HT1080 (cell line): ENCODE measurements around the gene TNIK. TPM values are rescaled to one million over a fixed set of nuclear protein-coding genes. Genes with fewer than 3 reads are reported as not detected.
A peak's percentile ranks its signal among the peaks of the same experiment; 100 is the strongest.

ENCODE experiments used
- DNase-seq: peaks from one replicate; pipeline ENCODE4 v3.0.0-alpha.2; 2015; ENCODE audit warnings: low read depth
- total RNA-seq: library from RNA; depleted of rRNA; stranded (reverse); fragments of >200 nt; shearing (Covaris generic); gene quantifications from 2 replicates; pipeline ENCODE4 v1.2.3, GENCODE V29; 2014

TNIK gene
- total RNA-seq, 1 experiment from 2014 or later: 16.1 TPM

DNA sequence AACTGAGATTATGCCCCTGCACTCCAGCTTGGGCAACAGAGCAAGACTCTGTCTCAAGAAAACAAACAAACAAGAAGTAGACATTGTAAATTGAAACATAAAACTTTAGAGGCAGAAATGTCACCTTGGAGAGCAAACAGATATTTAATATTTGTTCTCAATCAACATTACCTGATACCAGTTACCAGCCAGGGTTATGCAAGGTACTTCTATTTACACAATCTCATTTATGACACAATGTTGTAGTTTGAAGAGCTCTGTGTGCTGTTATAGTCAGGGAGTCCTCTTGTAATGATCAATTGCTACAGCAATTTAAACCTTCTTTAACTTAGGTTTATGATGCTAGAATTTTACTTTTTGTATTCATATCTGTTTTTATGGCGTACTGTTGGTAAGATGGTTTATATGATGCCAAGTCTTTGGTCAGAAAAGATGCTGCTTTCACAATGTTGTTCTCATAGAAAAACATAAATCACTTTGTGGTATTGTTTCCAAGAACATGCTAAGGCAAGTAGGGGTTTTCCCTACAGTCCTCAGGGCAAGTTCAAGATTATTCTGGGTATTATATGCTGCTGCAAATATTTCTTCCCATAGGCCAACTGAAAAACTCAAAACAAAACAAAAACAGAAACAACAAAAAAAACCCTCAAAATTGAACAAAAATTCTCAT, 173.5 kb downstream of the TNIK start:
- DNase-seq: no peak

DNA sequence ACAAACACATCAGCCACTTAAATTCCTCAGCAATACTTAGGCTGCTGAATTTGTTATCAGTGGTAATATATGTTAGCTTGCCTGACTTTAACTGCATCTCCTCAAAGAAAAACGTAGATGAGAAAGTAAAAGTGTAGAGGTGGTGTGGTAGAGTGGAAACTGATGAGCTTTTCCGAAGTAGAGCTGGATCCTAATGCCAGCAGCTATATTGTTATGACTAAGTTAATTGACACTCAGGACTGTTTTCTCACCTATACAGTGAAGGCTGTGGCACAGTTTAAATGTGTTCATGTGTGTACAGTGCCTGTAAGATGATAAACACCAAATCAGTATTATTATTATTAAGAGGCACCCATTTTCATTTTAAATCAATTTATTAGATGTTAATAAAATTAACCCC, 174.9 kb downstream of the TNIK start:
- peak; percentile 41 for DNase-seq

DNA sequence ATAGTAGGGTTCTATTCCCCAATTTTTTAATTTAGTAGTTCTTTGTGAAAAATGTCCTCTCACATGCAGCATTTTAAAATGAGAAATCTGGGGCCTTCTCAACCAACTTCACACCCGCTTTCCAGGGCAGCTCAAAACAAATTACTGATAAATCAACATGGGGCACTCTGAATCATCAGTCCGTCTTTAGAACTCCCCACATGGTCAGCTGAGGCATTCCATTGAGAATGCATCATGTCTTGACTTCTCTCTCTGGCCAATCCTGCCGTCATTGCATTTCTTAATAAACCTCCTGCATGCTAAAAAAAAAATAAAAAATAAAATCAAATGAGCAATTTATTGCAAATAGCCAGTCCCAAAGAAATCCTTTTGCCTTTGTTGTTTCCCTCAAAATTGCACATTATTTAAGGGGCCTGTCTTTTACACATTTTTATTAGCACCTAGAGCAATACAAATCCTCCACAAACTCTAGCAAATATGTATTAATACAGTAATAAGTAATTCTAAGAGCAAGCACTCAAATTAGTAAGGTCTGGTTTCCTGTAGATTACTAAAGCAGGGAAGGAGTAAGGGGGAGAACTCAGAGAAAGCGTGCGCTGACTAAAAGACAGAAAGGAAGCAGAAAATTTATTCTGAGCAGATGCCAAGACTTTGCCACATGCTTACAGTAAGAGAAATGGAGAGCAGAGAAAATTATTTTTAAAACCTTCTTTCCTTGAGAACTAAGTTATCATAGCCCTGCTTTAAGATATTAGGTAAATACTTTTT, 175.7 kb downstream of the TNIK start:
- peak; percentile 94 for DNase-seq

DNA sequence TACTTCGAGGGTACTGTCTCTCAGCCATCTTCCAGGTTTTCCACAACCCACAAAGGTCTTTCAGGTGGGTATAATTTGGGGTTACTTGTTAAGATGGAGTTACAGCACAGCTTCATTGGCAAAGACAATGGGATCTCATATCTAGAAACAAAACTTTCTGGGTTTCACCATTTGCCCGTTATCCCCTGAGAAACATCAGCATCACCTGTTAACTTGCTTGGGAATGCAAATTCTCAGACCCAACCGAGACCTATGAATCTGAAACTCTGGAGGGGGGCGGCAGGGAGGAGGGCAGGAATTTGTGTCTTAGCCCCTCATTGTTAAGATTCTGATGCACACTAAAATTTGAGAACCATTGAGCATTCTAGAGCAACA, 176.4 kb downstream of the TNIK start:
- DNase-seq: no peak

DNA sequence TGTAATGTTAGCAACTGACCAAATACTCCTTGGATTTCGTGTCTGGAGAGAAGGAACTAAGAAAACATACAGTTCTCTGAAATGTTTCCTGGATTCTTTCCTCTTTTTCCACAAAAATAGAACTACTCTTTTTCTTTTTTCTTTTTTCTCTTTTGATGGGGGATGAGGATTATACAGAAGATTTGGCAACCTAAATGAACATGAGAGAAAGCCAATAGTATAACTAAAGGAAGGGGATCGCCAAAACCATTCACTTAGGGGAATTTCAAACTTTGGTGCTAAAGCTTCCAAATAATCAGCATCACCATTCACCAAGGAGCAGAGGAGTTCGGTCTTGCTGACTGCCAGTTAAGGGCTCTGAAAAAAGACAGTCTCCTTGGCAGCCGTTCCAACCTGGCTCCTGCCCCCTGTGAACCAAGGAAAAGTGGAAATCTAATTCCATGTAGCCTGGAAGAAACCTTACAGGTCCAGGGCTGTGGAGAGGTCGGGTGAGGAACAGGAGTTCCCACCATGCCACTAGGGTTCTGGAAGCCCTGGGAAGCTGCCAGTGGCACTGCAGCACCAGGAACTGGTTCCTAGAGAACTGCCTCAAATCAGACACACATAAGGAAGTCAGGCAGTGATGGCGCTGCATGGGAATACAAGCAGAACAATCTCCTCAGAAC, 176.9 kb downstream of the TNIK start:
- no peak for DNase-seq

DNA sequence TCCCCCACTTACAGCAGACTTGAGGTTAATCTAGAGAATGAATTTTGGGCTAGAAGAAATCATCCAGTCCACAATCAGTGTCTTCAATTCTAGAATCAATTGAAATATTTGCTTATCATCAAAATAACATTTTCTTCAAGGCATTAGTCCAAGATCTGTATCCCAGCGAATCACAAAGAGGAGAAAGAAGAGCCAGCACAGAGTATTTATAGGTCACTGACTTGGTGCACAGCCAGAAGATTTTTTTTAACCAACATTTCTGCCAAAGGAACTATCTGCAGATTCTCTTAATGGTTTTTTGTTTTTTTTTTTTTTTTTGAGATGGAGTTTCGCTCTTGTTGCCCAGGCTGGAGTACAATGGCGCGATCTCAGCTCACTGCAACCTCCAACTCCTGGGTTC, 178.2 kb downstream of the TNIK start:
- DNase-seq: no peak

DNA sequence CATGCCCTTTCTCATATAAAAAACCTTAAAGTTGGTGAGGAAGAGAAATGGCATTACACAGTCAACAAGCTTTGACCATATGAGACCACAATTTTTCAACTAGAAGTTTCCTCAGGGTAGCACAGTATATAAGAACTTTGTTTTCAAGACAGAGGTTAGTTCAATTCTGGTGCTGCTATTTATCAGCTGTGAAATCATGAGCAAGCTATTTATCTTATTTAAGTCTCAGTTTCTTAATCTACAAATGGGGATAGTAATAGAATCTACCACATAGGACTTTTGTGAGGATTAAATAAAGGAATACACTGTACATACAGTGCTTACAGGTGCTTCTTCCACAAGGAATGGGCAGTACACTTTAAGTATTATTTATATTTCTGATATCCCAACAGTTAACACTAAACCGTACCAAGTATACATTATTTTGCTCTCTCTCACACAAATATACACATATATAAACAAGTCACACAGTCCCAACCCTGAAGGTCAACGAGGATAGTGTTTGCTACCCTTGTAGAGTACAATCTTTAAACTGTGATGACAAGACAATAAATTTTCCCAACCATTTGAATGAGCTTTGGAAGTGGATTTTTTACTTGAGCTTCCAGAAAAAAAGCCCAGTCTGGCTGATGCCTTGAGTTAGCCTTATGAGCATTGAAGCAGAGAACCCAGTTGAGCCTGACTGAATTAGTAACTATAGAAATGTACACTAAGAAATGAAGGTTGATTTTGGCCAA, 178.8 kb downstream of the TNIK start:
- DNase-seq: no peak

DNA sequence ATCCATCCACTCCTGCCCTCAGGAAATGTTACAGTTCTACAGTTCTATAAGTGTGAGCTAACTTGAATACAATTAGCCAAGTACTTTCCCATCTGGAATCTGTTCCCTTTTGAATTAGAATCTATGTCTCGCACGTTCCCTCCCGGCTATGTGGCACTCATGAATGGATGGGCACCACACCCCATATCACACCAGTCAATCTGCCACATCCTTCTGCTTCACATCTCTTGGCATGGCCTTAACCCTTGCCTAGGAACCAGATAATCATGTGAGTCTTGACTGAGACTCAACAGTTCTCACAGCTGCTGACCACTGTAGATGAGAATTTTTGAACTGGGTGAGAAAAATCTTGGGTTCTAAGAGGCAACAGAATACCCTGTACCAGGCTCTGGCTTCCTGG, 180.2 kb downstream of the TNIK start:
- DNase-seq: no peak

DNA sequence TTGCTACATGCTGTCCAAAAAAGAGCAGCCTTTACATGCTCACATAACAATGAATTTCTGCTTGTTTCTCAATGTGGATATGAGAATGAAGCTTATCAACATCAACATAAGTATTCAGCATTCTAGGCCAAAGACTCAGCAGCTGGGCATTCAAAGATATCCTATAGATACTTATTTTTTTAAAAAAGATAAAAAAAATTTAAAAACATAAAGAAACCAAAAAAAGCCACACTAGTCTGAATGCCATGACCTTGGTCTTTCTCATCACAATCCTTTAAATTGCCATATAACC, 182.0 kb downstream of the TNIK start:
- no peak for DNase-seq

DNA sequence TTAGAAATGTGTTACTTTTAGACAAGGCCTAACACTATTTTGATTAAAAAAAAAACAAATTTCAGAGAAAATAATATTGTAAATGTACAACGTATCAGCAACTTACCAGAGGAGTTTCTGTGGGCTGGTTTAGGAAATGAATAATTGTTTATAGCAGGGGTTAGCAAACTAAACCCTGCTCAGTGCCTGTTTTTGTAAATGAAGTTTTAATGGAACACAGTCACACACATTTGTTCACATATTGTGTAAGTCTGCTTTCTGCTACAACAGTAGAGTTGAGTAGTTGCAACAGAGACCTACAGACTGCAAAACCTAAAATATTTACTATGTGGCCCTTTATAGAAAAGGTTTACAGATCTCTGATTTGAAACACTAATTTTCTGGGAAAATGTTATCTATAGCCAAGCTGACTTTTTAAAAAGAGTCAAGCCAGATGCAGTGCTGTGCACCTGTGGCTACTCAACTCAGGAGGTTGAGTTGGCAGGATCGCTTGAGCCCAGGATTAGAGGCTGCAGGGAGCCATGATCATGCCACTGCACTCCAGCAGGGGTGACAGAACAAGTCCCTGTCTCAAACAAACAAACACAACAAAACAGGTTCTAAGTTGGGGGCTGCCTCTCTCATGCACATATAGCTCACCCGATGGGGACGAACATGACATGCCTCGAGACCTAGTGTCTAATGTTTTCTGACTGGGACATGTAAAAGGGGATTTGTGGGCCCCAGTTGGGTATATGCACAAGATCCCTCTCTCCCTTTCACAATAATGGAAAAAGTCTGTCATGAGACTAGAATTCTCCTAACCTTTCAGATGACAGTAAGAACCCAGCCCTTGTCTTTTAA, 182.5 kb downstream of the TNIK start:
- DNase-seq: no peak

DNA sequence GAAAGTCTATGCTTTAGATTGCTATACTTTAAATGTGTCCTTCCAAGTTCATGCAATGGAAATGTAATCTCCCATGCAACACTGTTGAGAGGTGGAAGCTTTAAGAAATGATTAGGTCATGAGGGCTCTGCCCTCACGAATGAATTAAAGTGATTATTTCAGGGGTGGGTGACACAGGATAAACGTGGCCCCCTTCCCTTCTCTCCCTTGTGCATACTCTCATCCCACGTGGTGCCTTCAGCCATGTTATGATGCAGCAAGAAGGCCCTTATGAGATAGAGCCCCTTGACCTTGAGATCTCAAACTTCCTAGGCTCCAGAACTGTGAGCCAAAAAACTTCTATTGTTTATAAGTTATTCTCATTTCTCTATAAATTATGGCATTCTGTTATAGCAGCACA, 183.3 kb downstream of the TNIK start:
- DNase-seq: no peak

DNA sequence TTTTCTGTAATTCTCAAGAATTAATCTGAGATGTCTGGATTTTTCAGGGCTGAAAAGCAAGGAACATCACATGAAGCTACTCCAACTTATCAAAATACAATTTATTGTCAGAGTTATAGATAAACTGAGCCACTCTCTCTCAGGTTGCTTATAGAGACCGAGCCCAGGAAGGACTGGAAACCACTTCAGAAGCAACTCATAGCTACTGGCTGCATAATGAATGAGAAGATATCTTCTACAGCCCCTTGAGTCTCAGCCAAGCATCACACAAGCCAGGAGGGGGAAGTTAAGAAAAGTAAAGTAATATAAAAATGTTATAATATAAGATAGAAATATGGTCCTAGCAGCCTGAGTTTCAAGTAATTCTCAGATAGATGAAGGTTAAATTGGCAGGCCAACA, 186.0 kb downstream of the TNIK start:
- no peak for DNase-seq

DNA sequence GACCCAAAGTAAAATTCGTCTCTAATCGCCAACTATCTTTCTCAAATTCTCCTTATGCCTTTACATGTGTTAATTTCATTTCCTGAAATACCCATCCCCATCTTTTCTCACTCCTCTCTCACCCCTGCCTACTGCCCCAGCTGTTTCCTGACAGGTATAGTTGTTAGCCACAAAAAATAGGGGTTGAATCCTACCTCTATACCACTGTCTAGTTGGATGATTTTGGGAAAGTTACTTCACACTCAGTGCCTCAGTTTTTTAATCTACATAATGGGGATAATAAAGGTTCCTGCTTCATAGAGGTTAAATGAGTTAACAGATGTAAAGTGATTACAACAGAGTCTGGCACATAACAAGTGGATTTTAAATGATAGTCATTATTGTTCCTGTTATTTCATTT, 189.7 kb downstream of the TNIK start:
- no peak for DNase-seq

DNA sequence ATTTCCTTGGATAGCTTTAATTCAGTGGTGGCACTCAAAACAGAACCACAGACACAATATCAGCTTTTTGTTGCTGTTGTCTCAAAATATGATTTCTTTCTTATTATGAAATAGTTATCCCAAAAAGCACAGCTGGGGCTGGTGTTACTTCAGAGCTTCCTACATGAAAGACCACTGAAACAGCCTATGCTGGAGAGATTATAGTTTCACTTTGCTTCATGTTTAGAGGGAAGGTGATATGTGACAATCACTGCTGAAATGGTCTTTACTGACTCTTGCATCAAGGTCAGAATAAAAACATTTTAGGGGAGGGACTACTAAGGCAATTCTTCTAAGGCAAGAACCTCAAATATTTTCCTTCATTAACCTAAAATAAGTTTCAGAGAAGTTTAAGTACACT, 190.7 kb downstream of the TNIK start:
- peak; percentile 20 for DNase-seq

DNA sequence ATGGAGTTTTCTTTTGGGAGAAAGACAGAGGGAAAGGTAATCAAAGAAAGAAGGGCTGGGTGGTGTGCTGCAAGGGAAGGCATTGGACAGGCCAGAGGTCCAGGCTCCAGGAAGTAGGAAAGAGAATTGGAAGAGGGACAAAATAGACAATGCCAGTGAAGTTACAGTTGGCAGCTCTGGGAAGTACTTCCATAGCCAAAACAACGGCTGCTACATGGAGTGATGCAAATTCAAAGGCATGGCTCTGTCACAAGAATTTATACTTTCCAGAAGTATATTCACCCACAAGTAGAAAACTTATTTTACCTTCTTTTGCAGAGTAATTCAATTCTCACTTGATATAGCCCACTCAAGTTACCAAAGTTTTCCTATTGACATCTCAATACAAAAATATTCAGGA, 191.5 kb downstream of the TNIK start:
- no peak for DNase-seq

DNA sequence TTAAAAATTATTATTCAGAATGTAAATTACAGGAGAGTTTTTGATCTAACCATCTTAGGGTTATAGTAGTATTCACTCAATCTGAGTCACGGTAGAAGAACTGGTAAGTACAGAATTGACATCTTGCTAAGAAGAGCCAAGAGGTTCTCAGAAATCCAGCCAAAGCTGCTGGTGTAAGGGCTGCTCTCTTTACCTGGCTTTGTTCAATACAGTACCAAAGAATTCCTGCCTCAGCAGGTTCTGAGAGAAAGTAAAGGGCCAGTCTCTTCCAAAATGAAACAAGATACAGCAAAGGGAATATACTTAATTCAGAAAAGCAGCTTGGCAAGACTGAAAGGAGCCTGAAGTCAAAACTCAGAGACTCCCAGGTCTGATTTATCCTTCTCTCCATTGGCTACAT, 193.1 kb downstream of the TNIK start:
- no peak for DNase-seq

DNA sequence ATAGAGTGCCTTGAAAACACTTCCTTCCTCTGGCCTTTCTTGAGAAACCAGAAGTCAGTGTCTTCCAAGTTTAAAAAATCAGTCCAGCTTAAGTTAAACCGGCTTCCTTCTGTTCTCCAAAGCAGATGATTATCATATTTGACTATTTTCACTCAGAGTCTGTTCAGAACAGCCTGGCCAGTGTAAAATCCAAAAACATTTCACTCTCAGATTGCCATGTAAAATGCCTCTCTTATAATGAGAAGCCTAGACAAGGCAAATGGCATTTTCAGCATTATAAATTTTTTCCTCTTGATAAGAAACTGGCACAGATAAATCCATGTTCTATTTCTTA, 193.5 kb downstream of the TNIK start:
- DNase-seq: no peak

DNA sequence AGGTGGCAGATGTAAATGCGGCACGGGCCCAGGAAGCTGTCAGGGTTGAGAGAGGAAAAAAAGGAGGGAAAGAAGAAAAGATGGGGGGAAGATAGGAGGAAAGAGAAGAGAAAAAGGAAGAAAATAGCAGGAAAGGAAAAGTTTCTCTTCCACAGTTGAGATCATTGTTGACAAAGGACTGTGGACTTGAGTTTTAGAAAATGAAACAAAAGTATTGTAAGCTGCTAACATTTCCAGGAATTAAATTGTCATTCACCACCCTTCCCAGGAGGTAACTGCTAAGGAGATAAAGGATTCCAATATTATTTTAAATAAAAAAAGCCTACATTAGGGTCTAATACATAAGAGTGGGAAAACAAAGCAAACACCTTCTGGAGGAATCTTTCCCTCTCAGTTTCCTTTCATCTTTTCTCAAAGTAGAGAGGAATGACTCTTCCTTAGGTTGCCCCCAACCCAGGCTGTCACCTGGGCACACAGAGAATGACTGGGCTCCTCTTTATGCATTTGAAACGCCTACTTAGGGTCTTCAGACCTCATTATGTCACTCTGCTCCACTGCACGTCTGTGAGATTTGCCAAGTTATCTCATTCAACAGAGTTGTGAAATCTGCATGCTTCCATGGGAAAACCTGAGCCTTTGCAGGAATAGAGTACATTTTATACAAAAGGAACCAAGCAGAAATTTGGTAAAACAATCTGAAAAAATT, 194.0 kb downstream of the TNIK start:
- DNase-seq: no peak

DNA sequence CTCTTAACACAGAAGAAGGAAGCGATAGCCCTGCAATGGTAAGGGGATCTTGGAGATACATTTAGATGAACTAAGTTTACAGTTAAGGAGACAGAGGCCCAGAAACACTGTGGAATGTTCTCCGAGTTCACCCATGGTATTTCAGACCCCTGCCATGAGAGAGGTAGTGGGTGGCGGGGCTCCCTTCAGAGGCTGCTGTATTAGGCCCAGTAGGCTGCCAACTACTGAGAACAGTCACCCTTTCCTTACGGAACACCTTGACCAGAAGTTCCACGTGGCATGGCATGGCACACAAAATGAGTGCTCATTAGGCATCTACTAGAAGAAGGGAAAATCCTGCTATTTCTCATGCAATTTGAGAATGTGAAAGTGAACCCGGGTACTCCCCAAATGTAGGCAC, 195.4 kb downstream of the TNIK start:
- no peak for DNase-seq

DNA sequence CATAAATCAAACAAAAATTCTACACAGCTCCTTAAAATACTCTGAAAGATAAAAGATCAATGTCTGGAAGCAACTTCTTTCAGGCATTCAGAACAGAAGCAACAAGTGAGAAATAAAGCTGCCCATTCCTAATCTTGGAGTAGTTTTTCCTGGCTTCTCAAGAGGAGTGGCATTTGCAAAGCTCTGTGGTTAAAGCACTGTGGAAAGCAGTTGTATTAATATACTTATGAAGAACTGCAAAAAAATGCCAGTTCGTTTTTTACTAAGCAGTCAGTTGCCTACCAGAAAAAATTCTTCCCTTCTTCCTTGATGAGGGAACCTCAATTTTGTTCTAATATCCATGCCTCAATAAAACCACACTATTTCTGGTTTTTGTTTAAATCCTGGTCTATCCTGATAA, 197.8 kb downstream of the TNIK start:
- DNase-seq: no peak

DNA sequence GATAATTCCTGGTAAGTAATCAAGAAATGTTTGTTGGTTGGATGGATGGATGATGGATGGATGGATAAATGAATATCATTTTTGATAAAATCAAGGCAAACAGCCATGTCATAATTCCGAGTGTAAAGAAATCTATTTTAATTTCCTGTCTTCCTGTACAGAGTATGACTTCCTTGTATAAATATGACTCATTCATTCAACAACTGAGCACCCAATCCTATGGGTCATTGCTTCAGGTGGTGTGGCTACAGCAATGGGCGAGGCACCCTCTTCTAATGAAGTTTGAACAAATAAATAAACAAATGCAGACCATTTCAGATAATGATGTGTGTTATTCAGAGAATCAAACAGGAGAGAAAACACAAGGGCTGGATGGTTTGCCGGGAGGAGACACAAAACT, 198.7 kb downstream of the TNIK start:
- peak; percentile 74 for DNase-seq
